Aortic smooth muscle cell (primary cell): ENCODE measurements around the gene MIXL1. TPM values are rescaled to one million over a fixed set of nuclear protein-coding genes. Genes with fewer than 3 reads are reported as not detected.

Experiments
- total RNA-seq: library from RNA; depleted of rRNA; stranded (reverse); fragments of >200 nt; gene quantifications from 2 replicates; pipeline ENCODE4 v1.2.3, GENCODE V29; 2014

Gene MIXL1
- not detected in 2 replicates for total RNA-seq

GRCh38 chr1:226223157-226223785 is at the start of gene MIXL1:
Gene MIXL1, plus strand, starts transcription at chr1:226223664. Its CDS starts 18 bp downstream, at chr1:226223682.

GRCh38 chr1:226186124-226187018 is 37.1 kb upstream of the MIXL1 start, which contains the start of gene ACBD3:
Gene ACBD3, minus strand, starts transcription at chr1:226186741. Its CDS starts 66 bp downstream, at chr1:226186675.

Other genes with a start within 250 kb of the MIXL1 start
- gene SDE2, start 224.3 kb upstream of the MIXL1 start, total RNA-seq, result 22.3 and 27.1 TPM in 2 replicates
- 91.9 and 125 TPM in 2 replicates for gene H3-3A, start 160.9 kb upstream of the MIXL1 start, total RNA-seq
- gene ACBD3, start 36.9 kb upstream of the MIXL1 start, total RNA-seq, result 74.2 and 74.4 TPM in 2 replicates
- gene LIN9, start 85.5 kb downstream of the MIXL1 start, total RNA-seq, result 2.9 and 3.7 TPM in 2 replicates
- 49.8 and 70.8 TPM in 2 replicates for gene PARP1, start 184.4 kb downstream of the MIXL1 start, total RNA-seq